ENCODE data around the gene CEL. TPM values are rescaled to one million over a fixed set of nuclear protein-coding genes. Genes with fewer than 3 reads are reported as not detected.
"Not testable (repeated sequence)": the region's sequence is repeated elsewhere in the genome, so short reads cannot be mapped to it uniquely, and the experiment has no call there.

The CEL gene
- polyA plus RNA-seq, 10 donors: 1.1 to 2.4 (median 1.6) TPM

DNA sequence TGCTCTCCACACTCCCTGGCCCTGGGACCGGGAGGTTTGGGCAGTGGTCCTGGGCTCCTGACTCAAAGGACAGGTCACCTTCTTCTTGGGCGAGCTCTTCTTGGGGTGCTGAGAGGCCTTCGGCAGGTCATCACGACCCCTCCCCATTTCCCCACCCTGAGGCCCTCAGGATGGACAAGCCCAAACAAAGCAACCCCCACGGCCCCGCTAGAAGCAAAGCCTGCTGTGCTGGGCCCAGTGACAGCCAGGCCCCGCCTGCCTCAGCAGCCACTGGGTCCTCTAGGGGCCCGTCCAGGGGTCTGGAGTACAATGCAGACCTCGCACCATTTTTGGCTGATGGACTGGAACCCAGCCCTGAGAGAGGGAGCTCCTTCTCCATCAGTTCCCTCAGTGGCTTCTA is 21.9 kb downstream of the CEL start:
- not testable (repeated sequence) for DNase-seq

DNA sequence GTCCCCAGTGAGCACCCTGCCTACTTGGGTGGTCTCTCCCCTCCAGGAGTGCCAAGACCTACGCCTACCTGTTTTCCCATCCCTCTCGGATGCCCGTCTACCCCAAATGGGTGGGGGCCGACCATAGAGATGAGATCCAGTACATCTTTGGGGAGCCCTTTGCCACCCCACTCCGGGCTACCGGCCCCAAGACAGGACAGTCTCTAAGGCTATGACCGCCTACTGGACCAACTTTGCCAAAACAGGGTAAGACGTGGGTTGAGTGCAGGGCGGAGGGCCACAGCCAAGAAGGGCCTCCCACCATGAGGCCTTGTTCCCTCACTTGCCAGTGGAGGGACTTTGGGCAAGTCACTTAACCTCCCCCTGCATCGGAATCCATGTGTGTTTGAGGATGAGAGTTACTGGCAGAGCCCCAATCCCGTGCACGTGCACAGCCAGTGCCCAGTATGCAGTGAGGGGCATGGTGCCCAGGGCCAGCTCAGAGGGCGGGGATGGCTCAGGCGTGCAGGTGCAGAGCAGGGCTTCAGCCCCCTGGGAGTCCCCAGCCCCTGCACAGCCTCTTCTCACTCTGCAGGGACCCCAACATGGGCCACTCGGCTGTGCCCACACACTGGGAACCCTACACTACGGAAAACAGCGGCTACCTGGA is 24.6 kb downstream of the CEL start:
- not testable (repeated sequence) for DNase-seq

DNA sequence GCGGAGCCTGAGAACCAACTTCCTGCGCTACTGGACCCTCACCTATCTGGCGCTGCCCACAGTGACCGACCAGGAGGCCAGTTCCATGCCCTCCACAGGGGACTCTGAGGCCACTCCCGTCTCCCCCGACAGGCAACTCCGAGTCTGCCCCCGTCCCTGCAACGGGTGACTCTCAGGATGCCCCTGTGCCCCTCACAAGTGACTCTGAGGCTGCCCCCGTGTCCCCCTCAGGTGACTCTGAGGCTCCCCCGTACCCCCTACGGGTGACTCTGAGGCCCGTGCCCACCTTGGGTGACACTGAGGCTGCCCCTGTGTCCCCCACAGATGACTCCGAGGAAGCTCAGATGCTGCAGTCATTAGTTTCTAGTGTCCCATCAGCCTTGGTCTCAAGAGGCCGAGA is 25.1 kb downstream of the CEL start:
- DNase-seq: no peak

DNA sequence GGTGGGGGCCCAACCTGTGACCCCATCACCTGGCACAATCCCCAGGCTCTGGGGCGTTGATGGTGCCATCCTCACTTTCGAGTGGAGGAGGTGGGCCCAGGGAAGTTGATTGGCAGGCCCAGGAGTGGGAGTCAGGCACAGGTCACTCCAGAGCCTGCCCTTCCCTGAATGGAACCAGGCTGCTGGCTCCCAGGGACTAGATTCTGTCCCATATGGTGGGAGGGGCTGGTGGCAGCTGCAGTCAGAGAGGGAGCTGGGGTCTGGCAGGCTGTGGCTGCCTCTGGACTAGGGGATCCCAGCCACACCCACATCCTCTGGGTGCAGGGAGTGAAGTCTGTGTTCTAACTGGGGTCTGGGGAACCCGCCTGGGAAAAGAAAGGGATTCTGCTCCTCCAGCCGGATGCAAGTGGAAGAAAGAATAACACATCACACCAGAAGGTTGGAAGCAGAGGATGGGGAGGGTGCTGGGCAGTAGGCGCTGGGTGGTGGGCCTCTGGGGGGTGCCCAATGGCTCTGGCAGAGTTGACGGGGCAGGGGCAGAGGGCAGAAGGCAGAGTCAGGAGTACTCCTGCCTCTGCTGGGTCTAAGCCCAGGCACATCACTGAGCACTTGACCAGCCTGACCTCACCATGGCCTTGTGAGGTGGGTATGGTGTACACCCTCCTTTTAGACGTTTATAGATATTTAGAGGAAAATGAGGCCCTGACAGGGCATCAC is 25.8 kb downstream of the CEL start:
- no peak for DNase-seq

DNA sequence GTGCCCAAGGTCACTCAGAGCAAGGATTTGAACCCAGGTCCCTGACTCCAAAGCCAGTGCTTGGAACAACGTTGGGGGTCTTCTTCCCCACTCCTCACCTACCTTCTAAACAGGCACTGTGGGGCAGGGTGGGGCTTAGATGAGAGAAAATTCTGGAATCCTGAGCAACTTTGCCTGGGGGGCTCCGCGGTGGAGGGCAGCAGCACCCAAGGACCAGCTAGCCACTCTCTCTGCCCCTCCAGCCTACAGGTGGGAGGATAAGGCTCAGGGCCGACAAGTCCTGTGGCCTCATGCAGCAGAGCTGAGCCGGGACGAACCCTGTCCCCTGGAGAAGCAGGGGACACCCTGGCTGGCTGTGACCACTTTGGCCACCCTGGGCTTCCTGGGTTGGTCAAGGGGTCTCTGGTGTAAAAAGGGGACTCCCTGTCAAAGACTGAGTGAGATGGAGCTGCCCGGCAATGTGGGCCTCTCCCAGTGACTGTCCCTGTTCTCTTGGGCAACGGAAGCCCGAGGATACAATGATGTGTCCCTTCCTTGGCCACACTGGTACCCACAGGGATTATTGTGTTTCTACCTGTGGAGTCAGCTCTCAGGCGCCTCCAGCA is 26.5 kb downstream of the CEL start:
- no peak for DNase-seq

DNA sequence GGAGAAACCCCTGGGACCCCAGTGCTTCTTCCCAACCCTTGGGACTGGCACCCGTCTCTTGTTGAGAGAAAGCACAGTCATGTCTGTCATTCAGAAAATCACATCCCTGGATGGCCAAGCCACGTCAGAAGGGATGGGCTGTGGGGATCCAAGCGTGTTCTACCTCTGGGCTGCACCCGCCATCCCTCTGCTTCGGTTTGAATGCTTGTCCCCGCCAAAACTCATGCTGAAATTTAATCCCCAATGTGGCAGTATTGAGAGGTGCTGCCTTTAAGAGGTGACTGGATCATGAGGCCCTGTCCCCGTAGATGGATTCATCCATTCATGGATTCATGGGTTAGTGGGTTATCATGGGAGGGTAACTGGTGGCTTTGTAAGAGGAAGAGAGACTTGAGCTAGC is 27.0 kb downstream of the CEL start:
- DNase-seq: no peak

DNA sequence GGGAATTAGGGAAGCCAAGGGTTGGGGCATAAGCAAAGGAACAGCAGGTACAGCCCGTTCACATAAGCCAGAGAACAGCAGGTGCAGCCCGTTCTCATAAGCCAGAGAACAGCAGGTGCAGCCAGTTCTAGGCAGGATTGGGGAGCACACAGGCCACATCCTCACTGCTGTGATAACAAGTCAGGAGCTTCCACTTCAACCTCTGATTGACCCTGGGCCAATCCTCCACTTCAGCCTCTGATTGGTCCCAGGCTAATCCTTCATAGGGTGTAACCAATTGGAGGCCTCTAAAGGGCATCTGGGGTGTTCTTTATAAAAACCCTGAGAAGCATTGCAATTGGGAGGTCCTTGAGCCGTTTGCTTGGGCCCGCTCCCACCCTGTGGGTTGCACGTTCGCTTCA is 27.5 kb downstream of the CEL start:
- DNase-seq: no peak

DNA sequence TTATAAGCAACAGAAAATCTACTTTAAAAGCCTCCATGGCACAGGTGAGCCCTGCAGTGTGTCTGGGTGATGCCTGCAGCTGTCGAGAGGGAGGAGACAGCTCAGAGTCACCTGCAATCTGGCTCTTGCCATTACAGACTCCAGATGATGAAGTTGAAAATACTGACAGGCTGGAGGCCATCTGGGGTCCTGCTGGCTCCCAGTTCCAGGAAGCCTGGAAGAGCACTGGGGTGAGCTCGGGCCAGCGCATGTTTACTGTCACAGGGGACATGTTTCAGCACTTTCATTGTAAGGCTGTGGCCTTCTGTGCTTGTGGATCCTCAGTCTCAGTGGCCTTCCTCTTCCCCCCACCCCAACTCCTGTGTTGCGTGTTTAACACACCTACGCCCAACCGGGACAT is 28.4 kb downstream of the CEL start:
- no peak for DNase-seq

DNA sequence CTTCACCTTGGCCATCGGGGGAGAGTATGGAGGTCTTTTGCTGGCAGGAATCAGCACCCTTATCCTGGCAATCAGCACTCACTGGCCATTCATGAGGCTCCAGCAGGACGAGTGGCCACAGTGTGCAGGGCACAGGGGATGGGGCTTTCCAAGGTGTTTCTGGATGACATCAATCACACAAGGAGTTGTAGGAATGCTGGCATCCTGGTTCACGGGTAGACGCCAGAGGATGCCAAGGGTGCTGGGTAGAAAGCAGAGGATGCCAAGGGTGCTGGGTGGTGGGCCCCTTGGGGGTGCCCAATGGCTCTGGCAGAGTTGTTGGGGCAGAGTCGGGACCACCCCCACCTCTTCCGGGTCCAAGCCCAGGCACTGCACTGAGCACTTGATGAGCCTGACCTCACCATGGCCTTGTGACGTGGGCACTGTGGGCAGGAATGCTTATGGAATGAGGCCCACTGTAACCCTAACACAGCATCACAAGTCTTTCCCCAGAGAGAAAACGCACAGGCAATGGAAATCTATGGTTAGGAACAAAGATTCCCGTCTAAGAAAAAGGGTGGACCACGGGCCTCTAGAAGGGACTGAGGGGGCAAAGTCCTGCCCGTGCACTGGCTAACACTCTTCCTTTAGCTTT is 29.1 kb downstream of the CEL start:
- no peak for DNase-seq

DNA sequence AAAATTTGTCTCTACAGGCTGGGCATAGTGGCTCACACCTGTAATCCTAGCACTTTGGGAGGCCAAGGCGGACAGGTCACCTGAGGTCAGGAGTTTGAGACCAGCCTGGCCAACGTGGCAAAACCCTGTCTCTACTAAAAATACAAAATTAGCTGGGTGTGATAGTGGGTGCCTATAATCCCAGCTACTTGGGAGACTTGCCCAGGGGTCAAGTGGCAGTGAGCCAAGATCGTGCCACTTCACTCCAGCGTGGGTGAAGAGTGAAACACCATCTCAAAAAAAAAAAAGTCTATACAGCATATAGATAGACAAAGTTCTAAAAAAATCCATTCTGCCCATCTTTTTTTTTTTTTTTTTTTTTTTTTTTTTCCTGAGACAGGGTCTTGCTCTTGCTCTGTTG is 32.6 kb downstream of the CEL start:
- not testable (repeated sequence) for DNase-seq

DNA sequence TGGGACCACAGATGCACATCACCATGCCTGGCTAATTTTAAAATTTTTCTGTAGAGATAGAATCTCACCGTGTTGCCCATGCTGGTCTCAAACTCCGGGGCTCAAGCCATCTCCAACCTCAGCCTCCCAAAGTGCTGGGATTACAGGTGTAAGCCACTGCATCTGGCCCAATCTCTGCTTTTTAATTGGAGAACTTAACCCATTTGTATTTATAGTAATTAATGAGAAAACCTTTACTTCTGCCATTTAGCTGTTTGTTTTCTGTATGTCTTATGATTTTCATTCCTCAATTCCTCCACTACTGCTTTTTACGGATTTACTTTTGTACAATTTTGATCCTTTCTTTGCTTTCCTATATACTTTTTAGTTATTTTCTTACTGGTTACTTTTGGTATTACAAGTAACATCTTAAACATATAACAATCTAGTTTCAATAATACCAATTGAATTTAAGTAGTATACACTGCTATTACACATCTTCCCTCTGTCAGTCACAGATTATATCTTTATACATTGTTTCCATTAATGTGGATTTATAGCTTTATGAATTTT is 33.1 kb downstream of the CEL start:
- no peak for DNase-seq

DNA sequence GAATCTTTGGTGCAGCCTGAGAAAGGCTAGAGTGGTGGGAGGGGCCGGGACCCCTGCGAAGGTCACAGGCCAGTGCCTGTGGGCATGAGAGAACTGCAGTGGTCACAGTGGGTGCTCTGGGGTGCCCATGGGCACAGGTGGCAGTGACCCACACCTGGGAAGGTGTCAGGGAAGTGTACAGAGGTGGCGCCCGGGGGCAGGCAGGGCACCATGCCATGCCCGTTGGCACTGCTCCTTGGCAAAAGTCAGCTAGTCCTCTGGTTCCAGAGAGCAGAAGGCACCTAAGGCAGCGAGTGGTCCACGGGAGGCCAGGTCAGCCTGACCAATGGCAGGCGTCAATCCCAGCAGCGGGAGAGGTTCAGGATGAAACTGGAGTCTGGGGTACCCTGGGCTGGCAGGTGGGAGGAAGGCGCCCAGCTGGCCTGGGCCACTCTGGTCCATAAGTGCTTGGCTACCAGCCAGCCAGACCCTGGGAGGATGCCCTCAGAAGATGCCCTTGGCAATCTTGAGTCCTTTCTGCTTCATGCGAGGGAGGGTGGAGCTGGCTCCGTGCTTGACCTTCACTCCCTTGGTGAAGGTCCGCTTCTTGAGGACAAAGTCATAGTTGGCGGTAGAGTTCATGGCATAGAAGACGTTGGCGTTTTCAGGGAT is 36.4 kb downstream of the CEL start:
- DNase-seq: no peak

DNA sequence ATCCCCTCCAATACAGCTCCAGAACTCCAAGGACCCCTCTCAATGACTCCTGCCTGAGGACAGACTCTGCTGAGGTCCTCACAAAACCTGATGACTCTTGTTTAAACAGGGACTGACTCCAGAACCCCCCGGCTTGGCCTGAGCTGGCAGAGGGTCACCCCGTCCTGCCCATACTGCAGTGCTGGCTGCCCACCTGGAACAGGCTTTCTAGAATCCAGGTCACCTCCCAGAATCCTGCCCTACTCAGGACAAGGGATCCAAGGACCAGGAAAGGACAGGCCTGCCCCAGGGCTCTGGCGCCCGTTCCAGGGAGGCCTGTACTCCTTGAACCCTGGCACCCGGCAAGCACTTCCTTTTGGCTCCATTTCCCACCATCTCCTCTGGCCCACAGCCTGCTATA is 37.1 kb downstream of the CEL start:
- no peak for DNase-seq

DNA sequence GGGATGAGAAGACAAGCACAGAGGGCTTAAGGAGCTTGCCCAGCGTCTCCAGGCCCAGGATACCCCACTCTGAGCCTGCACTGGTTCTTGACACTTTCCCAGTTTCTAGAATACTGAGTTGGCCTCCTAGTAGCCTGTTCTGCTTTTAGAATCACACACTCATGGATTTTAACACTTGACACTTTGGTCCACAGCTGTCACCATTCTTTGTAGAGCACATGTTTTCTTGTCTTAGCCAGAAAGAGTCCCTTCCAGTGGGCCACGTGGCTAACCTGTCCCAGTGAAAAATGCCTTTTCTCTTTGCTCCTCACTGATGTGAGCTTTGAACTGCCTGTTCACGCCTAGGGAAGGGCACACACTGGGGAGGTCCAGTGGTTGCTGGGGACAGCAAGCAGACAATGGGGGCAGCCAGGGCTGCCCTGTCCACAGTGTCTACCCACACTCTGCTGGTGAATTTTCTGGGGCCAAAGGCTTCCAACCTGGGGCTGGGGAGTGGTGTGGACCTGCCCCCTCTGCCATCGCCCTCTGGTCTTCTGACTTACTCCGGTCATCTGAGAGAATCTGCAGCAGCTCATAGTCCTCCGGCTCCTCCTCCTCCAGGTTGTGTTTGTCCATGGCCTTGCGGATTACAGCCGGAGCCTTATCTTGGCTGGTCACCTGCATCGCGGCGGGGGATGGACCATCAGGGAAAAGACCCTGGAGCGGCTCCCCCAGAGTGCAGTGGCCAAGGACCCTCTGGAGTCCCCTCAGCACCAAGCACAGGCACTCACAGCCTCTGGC is 38.1 kb downstream of the CEL start:
- no peak for DNase-seq

DNA sequence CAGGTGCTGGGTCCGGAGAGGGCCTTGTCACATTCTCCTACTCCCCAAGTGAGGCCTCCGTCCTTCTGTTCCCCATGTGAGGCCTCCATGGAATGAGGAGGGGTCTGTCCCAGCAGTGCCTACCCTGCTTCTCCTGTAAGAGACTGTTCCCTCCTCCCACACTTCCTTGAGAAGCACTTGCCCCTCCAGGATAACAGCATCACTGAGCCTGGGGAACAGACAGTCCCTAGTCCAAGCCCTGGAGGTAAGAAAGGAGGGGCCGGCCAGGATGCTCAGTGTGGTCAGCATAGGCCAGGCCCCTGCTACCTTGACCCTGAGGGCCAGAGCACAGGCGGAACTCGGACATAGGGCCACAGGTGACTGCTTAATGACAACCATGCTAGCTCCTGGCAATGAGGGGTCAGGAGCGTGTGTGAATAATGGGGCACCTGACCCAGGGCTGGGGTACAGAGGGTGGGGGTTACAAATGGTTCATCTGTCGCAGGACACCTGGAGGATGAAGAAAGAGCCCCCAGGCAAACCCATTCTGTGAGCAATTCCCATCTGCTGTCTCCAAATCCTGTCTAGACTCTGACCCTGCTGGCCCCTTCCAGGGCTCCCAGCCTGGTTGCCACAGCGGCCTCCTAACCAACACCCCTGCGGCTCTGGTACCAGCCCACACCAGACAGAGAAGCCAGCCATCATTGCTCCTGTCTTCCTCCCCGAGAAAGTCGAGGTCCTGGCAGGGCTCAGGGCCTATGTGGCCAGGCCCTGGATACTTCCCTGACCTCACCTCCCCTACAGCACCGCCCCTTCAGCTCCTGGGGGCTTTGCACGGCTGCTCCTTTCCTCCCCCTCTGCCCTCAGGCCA is 39.0 kb downstream of the CEL start:
- DNase-seq: no peak

DNA sequence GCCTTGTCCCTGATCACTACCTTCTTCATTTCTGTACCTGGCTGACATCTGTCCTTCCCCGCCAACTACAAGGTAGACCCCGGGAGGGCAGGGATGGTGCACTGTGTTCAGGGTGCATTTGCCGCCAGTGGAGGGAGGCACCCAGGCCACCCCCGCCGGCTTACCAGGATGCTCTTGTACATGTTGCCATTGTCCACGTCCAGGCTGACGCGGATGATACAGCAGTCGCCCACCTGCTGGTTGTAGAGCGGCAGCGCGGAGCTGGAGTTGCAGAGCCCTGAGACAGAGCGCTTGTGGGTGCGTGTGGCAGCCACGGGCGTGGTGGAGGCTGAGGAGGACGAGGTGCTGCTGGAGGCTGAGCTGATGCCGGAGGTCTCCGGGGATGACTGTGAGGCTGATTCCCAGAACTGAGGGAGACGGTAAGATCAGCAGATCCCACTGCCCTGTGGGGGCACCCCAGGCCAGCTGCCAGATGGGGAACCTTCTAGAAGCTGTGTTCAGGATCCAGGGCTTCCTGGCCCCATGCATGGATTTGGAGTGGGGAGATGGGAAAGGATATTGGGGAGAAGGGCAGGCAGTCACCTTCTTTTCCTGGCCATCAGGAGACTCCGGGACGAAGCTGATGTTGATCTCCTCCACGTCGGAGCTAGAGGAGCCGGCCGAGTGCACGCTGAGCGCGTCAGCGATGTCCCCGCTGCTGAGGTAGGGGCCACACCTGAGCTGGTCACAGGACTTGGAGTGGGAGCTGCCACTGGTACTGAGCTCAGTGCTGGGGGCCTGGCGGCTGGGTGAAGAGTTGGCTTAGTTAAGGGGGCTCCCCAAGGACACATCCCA is 39.8 kb downstream of the CEL start:
- no peak for DNase-seq

DNA sequence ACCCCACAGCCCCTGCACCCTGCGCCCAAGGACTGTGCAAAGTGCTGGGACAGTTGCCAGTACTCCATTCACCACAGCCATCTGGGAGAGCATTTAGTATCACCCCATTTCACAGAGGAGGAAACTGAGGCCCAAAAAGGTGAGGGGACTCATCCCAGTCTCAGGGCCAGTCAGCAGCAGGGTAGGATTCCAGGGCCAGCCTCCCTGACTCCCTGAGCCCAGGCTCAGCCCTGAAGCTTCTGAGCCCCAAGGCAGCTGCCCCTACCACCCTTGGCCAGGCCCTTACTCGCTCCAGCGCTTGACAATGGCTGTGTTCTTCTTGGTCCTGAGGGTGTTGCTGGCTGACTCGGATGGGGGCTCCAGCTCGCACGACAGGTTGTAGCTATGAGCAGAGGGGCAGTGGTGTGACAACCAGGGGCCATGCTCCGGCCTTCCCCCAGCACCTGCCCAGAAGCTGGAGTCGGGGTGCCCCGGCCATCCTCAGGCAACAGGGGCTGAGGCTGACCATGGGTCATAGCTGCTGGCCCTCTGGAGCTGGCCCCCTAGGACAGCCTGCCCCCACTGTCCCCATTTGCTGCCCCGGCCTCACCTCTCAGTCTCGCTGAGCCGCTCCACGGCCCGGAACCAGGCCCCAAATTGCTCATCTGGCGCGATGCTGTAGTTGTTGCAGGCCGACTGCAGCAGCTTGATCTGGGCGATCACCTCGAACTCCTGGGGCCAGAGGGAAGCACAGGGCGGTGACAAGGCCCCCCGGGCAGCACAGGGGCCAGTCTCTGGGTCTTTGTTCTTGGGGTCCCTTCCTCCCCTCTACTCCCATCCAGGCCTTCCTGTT is 40.6 kb downstream of the CEL start:
- no peak for DNase-seq

All from muscle of back (tissue), 11 donors.